Peyer's patch (tissue), 4 donors: ENCODE results near the gene CLEC4G. TPM values are rescaled to one million over a fixed set of nuclear protein-coding genes. Genes with fewer than 3 reads are reported as not detected.

ENCODE experiments used
- DNase-seq, 3 donors: peaks; one replicate each; pipeline ENCODE4 v3.0.0-alpha.2; 2017 to 2019
- H3K27ac ChIP-seq, 4 donors: fragments of 200-600 bp; sonication (generic); one replicate each; pipeline ENCODE4 v1.5.1; 2016 to 2019
- H3K27me3 ChIP-seq, 2 donors: fragments of 200-600 bp; sonication (generic); one replicate each; pipeline ENCODE4 v1.5.1; 2019
- H3K36me3 ChIP-seq, 3 donors: fragments of 200-600 bp; sonication (generic); one replicate each; pipeline ENCODE4 v1.5.1; 2016 to 2019
- H3K4me1 ChIP-seq, 4 donors: fragments of 200-600 bp; sonication (generic); one replicate each; pipeline ENCODE4 v1.5.1; 2016 to 2019
- H3K4me3 ChIP-seq, 4 donors: fragments of 200-600 bp; sonication (generic); 1 replicate in 3 of 4; 2 replicates in 1 of 4; pipeline ENCODE4 v1.5.1; 2016 to 2019; ENCODE audit warnings: mild to moderate bottlenecking in 1 of 4
- H3K9me3 ChIP-seq, 4 donors: fragments of 200-600 bp; sonication (generic); one replicate each; pipeline ENCODE4 v1.5.1; 2016 to 2019; ENCODE audit warnings: mild to moderate bottlenecking in 1 of 4
- POLR2A ChIP-seq, 2 donors: fragments of 450-650 bp; IDR thresholded peaks; one replicate each; pipeline ENCODE4 v1.5.1; 2017; ENCODE audit warnings: antibody characterized with exemption in 2 of 2, mild to moderate bottlenecking in 2 of 2, moderate library complexity in 2 of 2
- total RNA-seq, 4 donors: library from RNA; depleted of rRNA; stranded (reverse); fragments of >200 nt; gene quantifications; one replicate each; pipeline ENCODE4 v1.1.0, GENCODE V29; 2016
- TF ChIP-seq, protein P1 (sequence below), 6 experiments: fragments of 450-650 bp in 4 of 6; fragments of 200-600 bp in 2 of 6; sonication (generic) in 1 of 6; IDR thresholded peaks; one replicate each; pipeline ENCODE4 v1.5.1; 2017 to 2019; ENCODE audit warnings: antibody characterized with exemption in 6 of 6, mild to moderate bottlenecking in 3 of 6, moderate library complexity in 1 of 6

Gene CLEC4G
- total RNA-seq, 4 donors from 2014 or later, result 1.1 TPM; not detected in 3

DNA sequence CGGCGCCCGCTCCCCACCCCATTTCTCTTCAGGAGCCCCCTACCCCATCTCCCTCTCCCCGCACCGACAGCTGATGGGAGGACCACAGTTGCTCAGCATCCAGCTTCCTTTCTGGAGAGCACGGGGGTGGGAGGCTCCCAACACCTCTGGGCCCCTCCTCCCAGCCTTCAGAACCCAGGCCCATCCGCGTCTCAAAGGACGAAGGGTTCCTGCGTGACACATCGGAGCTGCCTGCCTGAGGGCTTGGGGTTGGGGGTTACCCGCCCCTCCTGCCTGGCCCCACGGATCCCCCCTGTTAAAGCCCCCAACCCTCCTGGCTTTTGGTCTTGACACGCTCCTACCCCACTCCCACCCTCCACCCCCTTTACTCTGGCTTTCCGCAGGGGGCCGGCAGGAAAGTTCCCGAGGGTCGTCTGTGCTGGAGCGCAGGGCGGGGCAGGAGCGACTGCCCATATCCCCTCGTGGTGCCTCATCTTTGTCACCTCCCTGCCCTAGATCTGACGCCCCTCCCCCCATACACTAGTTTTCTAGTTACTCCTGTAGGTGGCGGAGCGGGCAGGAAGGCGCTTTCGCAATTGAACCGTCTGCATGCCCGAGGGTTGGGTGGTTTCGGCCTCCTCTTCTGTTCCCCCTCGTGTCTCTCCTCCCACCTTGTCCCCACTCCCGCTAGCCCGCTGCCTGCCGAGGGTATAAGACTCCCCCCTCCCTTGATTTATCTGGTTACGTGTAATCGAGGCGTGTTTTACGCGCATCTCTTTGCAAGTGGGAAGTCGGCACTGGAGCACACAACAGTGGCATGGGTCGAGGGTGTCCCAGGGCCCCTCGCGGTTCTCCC, 50.4 kb downstream of the CLEC4G start:
- Histone ChIP-seq H3K4me1 (peaks cover 0 to 18% (median 2%) of the 10 kb centered on the region in 4 donors), H3K27me3 (no peaks in the 10 kb centered on the region), H3K9me3 (no peaks in the 10 kb centered on the region), H3K4me3 (peak overlapping the region; percentile 59 to 97 (median 94)), H3K27ac (peak overlapping the region; percentile 63 to 95 (median 86)), H3K36me3 (peaks cover 0 to 21% (median 0%) of the 10 kb centered on the region in 3 donors)
- peak in 1 of 2 donors; percentile 12 for TF ChIP-seq POLR2A (IDR thresholded peaks at IDR 0.05)
- TF ChIP-seq, protein P1, sequence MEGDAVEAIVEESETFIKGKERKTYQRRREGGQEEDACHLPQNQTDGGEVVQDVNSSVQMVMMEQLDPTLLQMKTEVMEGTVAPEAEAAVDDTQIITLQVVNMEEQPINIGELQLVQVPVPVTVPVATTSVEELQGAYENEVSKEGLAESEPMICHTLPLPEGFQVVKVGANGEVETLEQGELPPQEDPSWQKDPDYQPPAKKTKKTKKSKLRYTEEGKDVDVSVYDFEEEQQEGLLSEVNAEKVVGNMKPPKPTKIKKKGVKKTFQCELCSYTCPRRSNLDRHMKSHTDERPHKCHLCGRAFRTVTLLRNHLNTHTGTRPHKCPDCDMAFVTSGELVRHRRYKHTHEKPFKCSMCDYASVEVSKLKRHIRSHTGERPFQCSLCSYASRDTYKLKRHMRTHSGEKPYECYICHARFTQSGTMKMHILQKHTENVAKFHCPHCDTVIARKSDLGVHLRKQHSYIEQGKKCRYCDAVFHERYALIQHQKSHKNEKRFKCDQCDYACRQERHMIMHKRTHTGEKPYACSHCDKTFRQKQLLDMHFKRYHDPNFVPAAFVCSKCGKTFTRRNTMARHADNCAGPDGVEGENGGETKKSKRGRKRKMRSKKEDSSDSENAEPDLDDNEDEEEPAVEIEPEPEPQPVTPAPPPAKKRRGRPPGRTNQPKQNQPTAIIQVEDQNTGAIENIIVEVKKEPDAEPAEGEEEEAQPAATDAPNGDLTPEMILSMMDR (IDR thresholded peaks at IDR 0.05), result peak; percentile 10 to 66 (median 52)
- DNase-seq, result peak; percentile 71 to 91 (median 86)

DNA sequence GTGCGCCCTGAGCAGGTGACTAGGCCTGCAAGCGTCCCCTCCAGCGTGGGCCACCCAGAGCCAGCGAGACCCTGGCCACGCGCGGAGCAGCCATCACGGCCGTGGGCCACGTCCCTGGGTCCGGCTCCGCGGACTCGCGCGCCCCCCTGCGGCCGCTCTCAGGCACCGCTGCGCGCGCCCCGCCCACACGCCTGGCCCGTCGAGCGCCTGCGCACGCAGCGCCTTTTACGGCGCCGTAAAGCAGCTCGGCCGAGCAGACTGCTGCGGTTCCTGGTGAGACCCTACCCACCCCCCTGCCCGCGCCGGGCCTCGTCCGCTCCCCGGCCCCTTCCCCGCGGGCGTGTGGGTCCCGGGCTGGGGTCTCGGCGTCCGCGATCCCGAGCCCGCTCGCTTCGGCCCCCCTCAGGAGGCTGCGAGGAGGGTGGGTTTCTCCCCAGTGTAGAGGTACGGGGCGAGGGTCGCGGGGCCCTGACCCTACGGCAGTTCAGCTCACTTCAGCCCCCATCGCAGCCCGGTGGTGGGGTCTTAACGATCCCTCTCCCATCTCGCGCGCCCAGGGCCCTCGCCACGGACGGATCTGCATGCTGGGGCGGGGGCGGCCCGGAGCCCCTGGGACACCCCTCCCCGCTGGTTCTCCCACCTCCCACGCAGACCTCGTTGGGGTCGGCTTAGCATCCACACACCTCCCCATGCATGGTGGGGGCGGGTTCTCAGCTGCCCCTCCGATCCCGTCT, 51.1 kb downstream of the CLEC4G start, which contains the start of gene TRAPPC5:
TRAPPC5 (plus strand) TSS at position 228 of the 734 bp plus-strand sequence. CDS start 1,421 bp downstream, outside the sequence.
- Histone ChIP-seq H3K4me3 (peak within 1 kb of the TSS; percentile 59 to 97 (median 94)), H3K27me3 (no peaks in the 10 kb centered on the region), H3K36me3 (peaks cover 0 to 21% (median 0%) of the 10 kb centered on the region in 3 donors), H3K9me3 (no peaks in the 10 kb centered on the region), H3K4me1 (peaks cover 0 to 18% (median 2%) of the 10 kb centered on the region in 4 donors), H3K27ac (peak within 1 kb of the TSS; percentile 63 to 95 (median 86))
- TF ChIP-seq, protein P1 (IDR thresholded peaks at IDR 0.05), result peak; percentile 97 to 99 (median 99)
- TF ChIP-seq POLR2A (IDR thresholded peaks at IDR 0.05), result peak in 1 of 2 donors; percentile 21
- peak; percentile 81 to 93 (median 91) for DNase-seq

DNA sequence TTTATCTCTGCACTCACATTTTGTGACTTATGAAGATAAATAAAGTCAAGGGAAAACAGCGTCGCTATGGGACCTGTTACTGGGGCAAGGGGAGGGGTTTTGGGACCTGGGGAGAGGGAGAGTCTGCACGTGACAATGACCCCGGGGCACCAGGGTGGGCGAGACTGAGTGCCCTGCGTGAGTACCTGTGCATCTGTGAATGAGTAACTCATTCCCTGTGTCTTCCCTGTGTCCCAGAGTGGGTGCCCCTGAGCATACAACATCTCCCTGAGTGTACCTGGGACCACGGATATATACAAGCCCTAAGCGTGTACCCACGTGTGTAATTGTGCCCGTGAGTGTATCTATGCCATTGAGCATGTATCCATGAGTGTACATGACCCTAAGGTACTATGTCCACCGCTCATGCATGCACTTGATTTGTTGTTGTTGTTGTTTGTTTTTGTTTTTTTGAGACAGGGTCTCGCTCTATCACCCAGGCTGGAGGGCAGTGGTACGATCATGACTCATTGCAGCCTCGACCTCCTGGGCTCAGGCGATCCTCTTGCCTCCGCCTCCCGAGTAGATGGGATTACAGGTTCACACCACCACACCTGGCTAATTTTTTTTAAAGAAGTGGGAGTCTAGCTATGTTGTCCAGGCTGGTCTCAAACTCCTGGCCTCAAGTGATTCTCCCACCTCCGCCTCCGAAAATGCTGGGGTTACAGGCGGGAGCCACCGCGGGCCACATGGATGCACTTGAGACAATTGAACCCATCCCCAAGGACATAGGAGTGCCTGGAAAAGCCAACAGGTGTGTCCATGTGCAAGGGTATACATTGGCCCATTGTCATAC, 51.9 kb downstream of the CLEC4G start:
- Histone ChIP-seq H3K27ac (peak overlapping the region in 2 of 4 donors; percentile 83 to 95), H3K4me3 (peak overlapping the region; percentile 59 to 97 (median 94)), H3K27me3 (no peaks in the 10 kb centered on the region), H3K36me3 (peaks cover 0 to 21% (median 0%) of the 10 kb centered on the region in 3 donors), H3K4me1 (peaks cover 0 to 18% (median 2%) of the 10 kb centered on the region in 4 donors), H3K9me3 (no peaks in the 10 kb centered on the region)
- no peak for TF ChIP-seq POLR2A (IDR thresholded peaks at IDR 0.05)
- TF ChIP-seq, protein P1 (IDR thresholded peaks at IDR 0.05), result no peak
- no peak for DNase-seq

DNA sequence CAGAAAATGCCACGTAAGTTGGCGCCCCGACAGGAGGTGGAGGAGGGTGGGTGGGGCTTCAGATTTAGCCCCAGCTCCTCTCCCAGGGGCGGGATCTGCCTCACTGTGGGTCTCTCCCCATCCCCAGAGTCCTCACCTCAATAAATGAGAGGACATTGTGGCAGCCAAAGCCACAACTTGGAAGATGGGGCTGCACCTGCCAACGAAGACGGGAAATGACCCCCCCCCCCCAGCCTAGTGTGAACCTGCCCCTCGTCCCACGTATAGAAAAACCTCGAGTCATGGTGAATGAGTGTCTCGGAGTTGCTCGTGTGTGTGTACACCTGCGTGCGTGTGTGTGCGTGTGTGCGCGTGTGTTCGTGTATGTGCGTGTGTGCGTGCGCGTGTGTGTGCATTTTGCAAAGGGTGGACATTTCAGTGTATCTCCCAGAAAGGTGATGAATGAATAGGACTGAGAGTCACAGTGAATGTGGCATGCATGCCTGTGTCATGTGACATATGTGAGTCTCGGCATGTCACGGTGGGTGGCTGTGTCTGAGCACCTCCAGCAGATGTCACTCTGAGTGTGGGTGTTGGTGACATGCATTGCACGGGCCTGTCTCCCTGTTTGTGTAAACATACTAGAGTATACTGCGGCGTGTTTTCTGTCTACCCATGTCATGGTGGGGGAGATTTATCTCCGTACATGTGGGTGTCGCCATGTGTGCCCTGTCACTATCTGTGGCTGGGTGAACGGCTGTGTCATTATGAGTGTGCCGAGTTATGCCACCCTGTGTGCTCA, 52.7 kb downstream of the CLEC4G start:
- Histone ChIP-seq H3K4me1 (peaks cover 0 to 18% (median 2%) of the 10 kb centered on the region in 4 donors), H3K27ac (no peak overlapping the region), H3K27me3 (no peaks in the 10 kb centered on the region), H3K36me3 (peaks cover 0 to 20% (median 0%) of the 10 kb centered on the region in 3 donors), H3K4me3 (no peak overlapping the region), H3K9me3 (no peaks in the 10 kb centered on the region)
- DNase-seq, result peak in 2 of 3 donors; percentile 83 to 85
- TF ChIP-seq, protein P1 (IDR thresholded peaks at IDR 0.05), result peak in 5 of 6 experiments; percentile 10 to 55 (median 40)
- TF ChIP-seq POLR2A (IDR thresholded peaks at IDR 0.05), result no peak

Other genes with a start within 250 kb of the CLEC4G start
- 10 to 100 TPM in 2 of 4 donors, 1 to 10 TPM in 1, not detected in 1; 8.2 to 14.3 (median 10.3) TPM for gene PEX11G, start 243.1 kb downstream of the CLEC4G start, total RNA-seq
- 100 to 1,000 TPM in 2 of 4 donors, 10 to 100 TPM in 2; 77.1 to 124 (median 95.3) TPM for gene ZNF358, start 216.0 kb downstream of the CLEC4G start, total RNA-seq
- 10 to 100 TPM; 18.0 to 37.1 (median 21.9) TPM for gene MCOLN1, start 209.5 kb downstream of the CLEC4G start, total RNA-seq
- gene PNPLA6, start 196.4 kb downstream of the CLEC4G start, total RNA-seq, result 100 to 1,000 TPM; 181 to 296 (median 234) TPM
- 10 to 100 TPM; 24.8 to 71.7 (median 60.3) TPM for gene CAMSAP3, start 136.2 kb downstream of the CLEC4G start, total RNA-seq
- 10 to 100 TPM; 26.6 to 61.9 (median 33.7) TPM for gene XAB2, start 102.6 kb downstream of the CLEC4G start, total RNA-seq
- gene PET100, start 102.3 kb downstream of the CLEC4G start, total RNA-seq, result 100 to 1,000 TPM in 1 of 4 donors, 10 to 100 TPM in 3; 12.6 to 102 (median 14.5) TPM
- gene PCP2, start 98.4 kb downstream of the CLEC4G start, total RNA-seq, result 10 to 100 TPM in 1 of 4 donors, 1 to 10 TPM in 2, not detected in 1; 2.3 to 13.4 (median 7.8) TPM
- 100 to 1,000 TPM; 117 to 245 (median 199) TPM for gene STXBP2, start 95.0 kb downstream of the CLEC4G start, total RNA-seq
- gene RETN, start 63.1 kb downstream of the CLEC4G start, total RNA-seq, result not detected
- not detected for gene MCEMP1, start 55.0 kb downstream of the CLEC4G start, total RNA-seq
- 10 to 100 TPM; 18.2 to 55.8 (median 54.0) TPM for gene TRAPPC5, start 51.3 kb downstream of the CLEC4G start, total RNA-seq
- gene FCER2, start 30.0 kb downstream of the CLEC4G start, total RNA-seq, result 10 to 100 TPM in 1 of 4 donors, 1 to 10 TPM in 1, not detected in 2; 2.0 to 10.7 TPM
- 10 to 100 TPM in 1 of 4 donors, 1 to 10 TPM in 3; 1.6 to 31.4 (median 5.2) TPM for gene CD209, start 15.4 kb upstream of the CLEC4G start, total RNA-seq
- not detected for gene CLEC4M, start 31.1 kb upstream of the CLEC4G start, total RNA-seq
- gene EVI5L, start 98.1 kb upstream of the CLEC4G start, total RNA-seq, result 10 to 100 TPM in 3 of 4 donors, 1 to 10 TPM in 1; 7.7 to 22.3 (median 14.9) TPM
- not detected for gene PRR36, start 142.3 kb upstream of the CLEC4G start, total RNA-seq
- gene LRRC8E, start 156.4 kb upstream of the CLEC4G start, total RNA-seq, result under 1 TPM in 3 of 4 donors, not detected in 1; 0.57 to 0.88 (median 0.80) TPM
- gene MAP2K7, start 171.8 kb upstream of the CLEC4G start, total RNA-seq, result 10 to 100 TPM; 16.6 to 39.3 (median 35.0) TPM
- not detected for gene TGFBR3L, start 182.7 kb upstream of the CLEC4G start, total RNA-seq
- gene SNAPC2, start 188.2 kb upstream of the CLEC4G start, total RNA-seq, result 10 to 100 TPM in 2 of 4 donors, 1 to 10 TPM in 2; 7.4 to 12.9 (median 9.4) TPM
- gene CTXN1, start 194.0 kb upstream of the CLEC4G start, total RNA-seq, result 1 to 10 TPM in 3 of 4 donors, not detected in 1; 1.6 to 2.5 (median 2.4) TPM
- 100 to 1,000 TPM in 1 of 4 donors, 10 to 100 TPM in 3; 55.5 to 211 (median 80.7) TPM for gene TIMM44, start 211.6 kb upstream of the CLEC4G start, total RNA-seq